Stimulated activated naive CD8-positive, alpha-beta T cell treated with anti-CD3 and anti-CD28 coated beads, Interleukin-15, Interleukin-2, amounts not matched to agents 100 ng/mL and 50 ng/mL, for 24 hours (primary cell): ENCODE measurements around the gene ZNF564.
"Not testable (repeated sequence)": the region's sequence is repeated elsewhere in the genome, so short reads cannot be mapped to it uniquely, and the experiment has no call there.

Experiments
- H3K27ac Mint-ChIP-seq: one replicate; pipeline ENCODE4 v1.8.0; 2021; ENCODE audit warnings: mild to moderate bottlenecking, mixed read lengths
- H3K27me3 Mint-ChIP-seq: one replicate; pipeline ENCODE4 v1.8.0; 2021; ENCODE audit warnings: mixed read lengths
- H3K36me3 Mint-ChIP-seq: one replicate; pipeline ENCODE4 v1.8.0; 2021; ENCODE audit warnings: low read depth, mixed read lengths
- H3K4me1 Mint-ChIP-seq: one replicate; pipeline ENCODE4 v1.8.0; 2021; ENCODE audit warnings: low read depth, mixed read lengths
- H3K4me3 Mint-ChIP-seq: one replicate; pipeline ENCODE4 v1.8.0; 2021; ENCODE audit warnings: mild to moderate bottlenecking, mixed read lengths
- H3K9me3 Mint-ChIP-seq: one replicate; pipeline ENCODE4 v1.8.0; 2021; ENCODE audit warnings: mixed read lengths

The ZNF564 gene

GRCh38 chr19:12544401-12544876 lies 6.8 kb downstream of the ZNF564 start:
- Mint-ChIP-seq H3K27ac (peak overlapping the region; percentile 73), H3K27me3 (no peaks in the 10 kb centered on the region), H3K4me1 (peaks cover 53% of the 10 kb centered on the region), H3K9me3 (peaks cover 9% of the 10 kb centered on the region), H3K36me3 (peaks cover 46% of the 10 kb centered on the region), H3K4me3 (no peak overlapping the region)

- no peaks in the 10 kb centered on the region for H3K27me3 Mint-ChIP-seq
- H3K27ac Mint-ChIP-seq, result peak overlapping the region; percentile 73
- H3K4me3 Mint-ChIP-seq, result no peak overlapping the region
- H3K9me3 Mint-ChIP-seq, result peaks cover 9% of the 10 kb centered on the region
- H3K36me3 Mint-ChIP-seq, result peaks cover 47% of the 10 kb centered on the region
- H3K4me1 Mint-ChIP-seq, result peaks cover 47% of the 10 kb centered on the region
Observed at GRCh38 chr19:12543855-12544254, 7.4 kb downstream of the ZNF564 start.

GRCh38 chr19:12527034-12527836 lies 24.0 kb downstream of the ZNF564 start:
- Mint-ChIP-seq H3K36me3 (peaks cover 90% of the 10 kb centered on the region), H3K27ac (no peak overlapping the region), H3K4me3 (no peak overlapping the region), H3K9me3 (peaks cover 54% of the 10 kb centered on the region), H3K27me3 (no peaks in the 10 kb centered on the region), H3K4me1 (no peaks in the 10 kb centered on the region)

GRCh38 chr19:12526542-12526941 lies 24.7 kb downstream of the ZNF564 start:
- H3K9me3 Mint-ChIP-seq, result peaks cover 61% of the 10 kb centered on the region
- H3K27ac Mint-ChIP-seq, result no peak overlapping the region
- no peaks in the 10 kb centered on the region for H3K4me1 Mint-ChIP-seq
- no peak overlapping the region for H3K4me3 Mint-ChIP-seq
- no peaks in the 10 kb centered on the region for H3K27me3 Mint-ChIP-seq
- peaks cover 91% of the 10 kb centered on the region for H3K36me3 Mint-ChIP-seq

GRCh38 chr19:12521996-12522395 lies 29.3 kb downstream of the ZNF564 start:
- peaks cover 56% of the 10 kb centered on the region for H3K9me3 Mint-ChIP-seq

GRCh38 chr19:12513531-12514061 lies 37.7 kb downstream of the ZNF564 start:
- Mint-ChIP-seq H3K27me3 (no peaks in the 10 kb centered on the region), H3K4me3 (no peak overlapping the region), H3K9me3 (peaks cover 17% of the 10 kb centered on the region), H3K4me1 (no peaks in the 10 kb centered on the region), H3K36me3 (peaks cover 16% of the 10 kb centered on the region), H3K27ac (no peak overlapping the region)

More at GRCh38 chr19:12521996-12522395, 29.3 kb downstream of the ZNF564 start:
- H3K4me3 Mint-ChIP-seq, result no peak overlapping the region
- no peak overlapping the region for H3K27ac Mint-ChIP-seq
- H3K36me3 Mint-ChIP-seq, result peaks cover 79% of the 10 kb centered on the region
- no peaks in the 10 kb centered on the region for H3K27me3 Mint-ChIP-seq
- no peaks in the 10 kb centered on the region for H3K4me1 Mint-ChIP-seq

- no peaks in the 10 kb centered on the region for H3K36me3 Mint-ChIP-seq
- peaks cover 16% of the 10 kb centered on the region for H3K4me1 Mint-ChIP-seq
- no peaks in the 10 kb centered on the region for H3K9me3 Mint-ChIP-seq
- H3K27ac Mint-ChIP-seq, result no peak overlapping the region
- no peak overlapping the region for H3K4me3 Mint-ChIP-seq
- no peaks in the 10 kb centered on the region for H3K27me3 Mint-ChIP-seq
Observed at GRCh38 chr19:12497032-12497431, 54.2 kb downstream of the ZNF564 start.

- H3K9me3 Mint-ChIP-seq, result no peaks in the 10 kb centered on the region
- no peak overlapping the region for H3K27ac Mint-ChIP-seq
- H3K36me3 Mint-ChIP-seq, result no peaks in the 10 kb centered on the region
- peak overlapping the region; percentile 85 for H3K4me3 Mint-ChIP-seq
- peaks cover 16% of the 10 kb centered on the region for H3K4me1 Mint-ChIP-seq
- H3K27me3 Mint-ChIP-seq, result no peaks in the 10 kb centered on the region
Observed at GRCh38 chr19:12496480-12496879, 54.8 kb downstream of the ZNF564 start.

GRCh38 chr19:12495002-12495802 lies 56.1 kb downstream of the ZNF564 start:
- H3K4me3 Mint-ChIP-seq, result peak overlapping the region; percentile 85

GRCh38 chr19:12494260-12494860 lies 56.9 kb downstream of the ZNF564 start:
- H3K27ac Mint-ChIP-seq, result no peak overlapping the region
- H3K4me1 Mint-ChIP-seq, result peaks cover 16% of the 10 kb centered on the region
- H3K36me3 Mint-ChIP-seq, result no peaks in the 10 kb centered on the region
- H3K4me3 Mint-ChIP-seq, result peak overlapping the region; percentile 85
- no peaks in the 10 kb centered on the region for H3K27me3 Mint-ChIP-seq
- no peaks in the 10 kb centered on the region for H3K9me3 Mint-ChIP-seq

More at GRCh38 chr19:12495002-12495802, 56.1 kb downstream of the ZNF564 start:
- H3K4me1 Mint-ChIP-seq, result peaks cover 16% of the 10 kb centered on the region
- peak overlapping the region; percentile 69 for H3K27ac Mint-ChIP-seq
- H3K9me3 Mint-ChIP-seq, result no peaks in the 10 kb centered on the region
- no peaks in the 10 kb centered on the region for H3K27me3 Mint-ChIP-seq
- H3K36me3 Mint-ChIP-seq, result no peaks in the 10 kb centered on the region

- not testable (repeated sequence) for H3K4me3 Mint-ChIP-seq, H3K36me3 Mint-ChIP-seq
- peaks cover 32% of the 10 kb centered on the region for H3K4me1 Mint-ChIP-seq
Observed at GRCh38 chr19:12486265-12486783, 65.0 kb downstream of the ZNF564 start.

GRCh38 chr19:12485571-12485970 lies 65.7 kb downstream of the ZNF564 start:
- Mint-ChIP-seq H3K9me3 (no peaks in the 10 kb centered on the region), H3K4me1 (peaks cover 33% of the 10 kb centered on the region), H3K4me3 (peak overlapping the region; percentile 94), H3K27me3 (no peaks in the 10 kb centered on the region), H3K36me3 (no peaks in the 10 kb centered on the region), H3K27ac (no peak overlapping the region)

More at GRCh38 chr19:12486265-12486783, 65.0 kb downstream of the ZNF564 start:
- H3K9me3 Mint-ChIP-seq, H3K27ac Mint-ChIP-seq, H3K27me3 Mint-ChIP-seq: not testable (repeated sequence)

GRCh38 chr19:12485052-12485416 lies 66.2 kb downstream of the ZNF564 start:
- no peaks in the 10 kb centered on the region for H3K27me3 Mint-ChIP-seq
- peak overlapping the region; percentile 94 for H3K4me3 Mint-ChIP-seq
- no peaks in the 10 kb centered on the region for H3K9me3 Mint-ChIP-seq
- peak overlapping the region; percentile 69 for H3K27ac Mint-ChIP-seq
- no peaks in the 10 kb centered on the region for H3K36me3 Mint-ChIP-seq
- H3K4me1 Mint-ChIP-seq, result peaks cover 33% of the 10 kb centered on the region

GRCh38 chr19:12484371-12485051 lies 66.8 kb downstream of the ZNF564 start, which contains the start of gene ZNF709:
Gene ZNF709, minus strand, starts transcription at chr19:12484816. Its CDS starts 159 bp downstream, at chr19:12484657.
- Mint-ChIP-seq H3K4me3 (peak within 1 kb of the TSS; percentile 94), H3K36me3 (no peaks in the 10 kb centered on the region), H3K4me1 (peaks cover 33% of the 10 kb centered on the region), H3K9me3 (no peaks in the 10 kb centered on the region), H3K27me3 (no peaks in the 10 kb centered on the region), H3K27ac (peak within 1 kb of the TSS; percentile 69)
